ENCODE results near the gene HMGCS1.
"Not testable (repeated sequence)": the region's sequence is repeated elsewhere in the genome, so short reads cannot be mapped to it uniquely, and the experiment has no call there.

HMGCS1 gene

DNA sequence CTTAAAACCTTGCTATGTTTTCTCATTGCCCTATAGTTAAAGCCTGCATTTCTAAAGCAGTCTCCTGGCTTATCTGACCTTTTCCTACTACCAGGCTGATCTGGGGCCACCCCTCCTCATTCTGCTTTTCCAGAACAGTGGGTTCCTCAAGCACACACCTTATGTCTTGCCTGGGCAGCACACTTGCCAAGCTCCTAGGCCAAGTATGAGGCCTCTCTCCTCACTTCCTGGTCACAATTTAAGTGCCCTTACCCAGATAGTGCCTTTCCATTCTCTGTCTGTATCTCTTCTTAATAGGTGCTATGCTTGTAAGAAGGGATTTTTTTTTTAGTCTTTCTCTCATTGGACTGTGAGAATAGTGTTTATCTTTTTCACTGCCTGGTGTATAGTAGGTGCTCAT, 39.7 kb downstream of the HMGCS1 start:
- no peak for DNase-seq (ENCODE audit: low read depth)

DNA sequence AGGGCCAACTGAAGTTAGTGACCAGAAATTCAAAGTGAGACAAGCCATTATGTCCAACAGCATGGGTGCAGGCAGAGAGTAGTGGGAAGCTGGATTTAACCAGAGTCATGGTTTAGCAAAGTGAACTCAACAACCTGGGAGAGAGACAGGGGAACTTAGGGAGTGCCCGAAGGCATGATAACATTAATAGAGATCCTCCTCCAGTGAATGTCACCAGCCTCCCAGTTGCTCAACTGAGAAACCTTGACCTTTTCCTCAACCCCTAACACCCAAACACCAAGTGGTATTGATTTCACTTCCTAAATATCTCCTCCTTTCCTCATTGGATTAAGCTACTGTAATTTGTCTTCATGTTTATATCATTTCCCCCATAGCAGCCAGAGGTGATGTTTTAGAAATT, 42.6 kb downstream of the HMGCS1 start:
- no peak for DNase-seq (ENCODE audit: low read depth)

GRCh38 chr5:43268188-43268820, 44.9 kb downstream of the HMGCS1 start:
- no peak for DNase-seq (ENCODE audit: low read depth)

- not testable (repeated sequence) for DNase-seq (ENCODE audit: low read depth)
These were observed 50.9 kb downstream of the HMGCS1 start for GRCh38 chr5:43262269-43262668.

DNA sequence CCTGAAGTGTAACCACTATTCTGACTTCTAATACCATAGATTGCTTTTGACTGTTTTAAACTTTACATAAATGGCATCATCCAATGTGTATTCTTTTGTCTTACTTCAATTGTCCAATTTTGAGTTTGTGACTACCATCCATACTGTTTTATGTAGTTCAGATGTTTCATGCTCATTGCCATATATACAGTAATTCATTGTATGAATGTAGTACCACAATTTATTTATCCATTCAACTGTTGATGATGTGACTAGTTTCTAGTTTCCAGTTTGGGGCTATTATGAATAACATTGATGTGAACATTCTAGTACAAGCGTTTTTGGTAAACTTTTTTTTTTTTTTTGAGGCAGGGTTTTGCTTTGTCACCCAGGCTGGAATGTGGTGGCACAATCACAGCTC, 55.1 kb downstream of the HMGCS1 start:
- DNase-seq (ENCODE audit: low read depth) = no peak

DNA sequence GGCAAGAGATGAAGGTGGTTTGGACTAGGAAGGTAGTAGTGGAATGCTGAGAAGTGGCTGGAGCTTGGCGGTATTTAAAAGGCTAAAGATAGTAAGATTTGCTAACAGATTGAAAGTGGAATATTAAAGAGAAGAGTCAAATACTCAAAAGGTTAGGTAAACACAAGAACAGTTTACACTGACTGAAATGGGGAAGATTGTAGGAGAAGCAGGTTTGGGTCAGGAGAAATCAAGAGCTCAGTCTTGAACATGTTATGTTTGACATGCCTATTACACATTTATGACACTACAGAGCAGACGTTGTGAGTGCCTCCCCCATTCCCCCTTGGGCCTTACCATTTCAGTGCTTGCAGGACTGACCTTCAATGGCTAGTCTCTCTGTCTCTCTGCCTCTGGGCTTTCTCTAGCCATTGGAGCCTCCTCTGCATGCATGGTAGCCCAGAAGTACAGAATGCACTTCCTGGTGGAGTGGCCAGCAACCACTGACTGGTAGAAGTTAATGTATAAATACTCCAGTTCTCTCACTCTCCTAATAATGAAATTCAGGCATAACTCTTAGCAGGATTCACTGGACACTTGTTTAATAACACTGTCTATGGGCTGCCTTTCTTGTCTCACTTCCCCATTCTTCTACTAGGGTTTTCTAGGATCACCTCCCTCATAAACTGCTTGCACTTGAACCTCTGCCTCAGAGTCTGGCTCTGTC, 56.8 kb downstream of the HMGCS1 start:
- no peak for DNase-seq (ENCODE audit: low read depth)

- no peak for DNase-seq (ENCODE audit: low read depth)
These were observed 57.5 kb downstream of the HMGCS1 start for GRCh38 chr5:43255704-43256103.

DNA sequence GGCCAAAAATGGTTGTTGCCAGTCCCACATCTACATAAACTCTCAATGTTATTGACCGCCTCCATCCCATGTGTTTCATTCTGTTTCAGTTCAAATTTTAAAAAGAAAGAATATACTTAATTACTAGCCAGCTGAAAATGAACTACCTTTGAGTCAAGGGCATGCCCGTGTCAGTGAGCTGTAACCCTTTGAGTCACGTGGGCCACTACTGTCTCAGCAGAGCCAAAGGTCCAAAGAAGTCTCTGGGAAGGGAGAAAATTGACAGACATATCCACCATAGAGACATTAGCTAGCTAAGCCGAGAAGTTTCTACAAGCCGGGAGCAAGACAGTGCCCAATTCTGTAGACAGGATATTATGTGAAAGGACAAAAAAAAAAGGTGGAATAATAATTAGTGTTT, 61.5 kb downstream of the HMGCS1 start:
- DNase-seq (ENCODE audit: low read depth) = no peak

GRCh38 chr5:43245724-43246385, 67.4 kb downstream of the HMGCS1 start:
- DNase-seq (ENCODE audit: low read depth) = no peak

DNA sequence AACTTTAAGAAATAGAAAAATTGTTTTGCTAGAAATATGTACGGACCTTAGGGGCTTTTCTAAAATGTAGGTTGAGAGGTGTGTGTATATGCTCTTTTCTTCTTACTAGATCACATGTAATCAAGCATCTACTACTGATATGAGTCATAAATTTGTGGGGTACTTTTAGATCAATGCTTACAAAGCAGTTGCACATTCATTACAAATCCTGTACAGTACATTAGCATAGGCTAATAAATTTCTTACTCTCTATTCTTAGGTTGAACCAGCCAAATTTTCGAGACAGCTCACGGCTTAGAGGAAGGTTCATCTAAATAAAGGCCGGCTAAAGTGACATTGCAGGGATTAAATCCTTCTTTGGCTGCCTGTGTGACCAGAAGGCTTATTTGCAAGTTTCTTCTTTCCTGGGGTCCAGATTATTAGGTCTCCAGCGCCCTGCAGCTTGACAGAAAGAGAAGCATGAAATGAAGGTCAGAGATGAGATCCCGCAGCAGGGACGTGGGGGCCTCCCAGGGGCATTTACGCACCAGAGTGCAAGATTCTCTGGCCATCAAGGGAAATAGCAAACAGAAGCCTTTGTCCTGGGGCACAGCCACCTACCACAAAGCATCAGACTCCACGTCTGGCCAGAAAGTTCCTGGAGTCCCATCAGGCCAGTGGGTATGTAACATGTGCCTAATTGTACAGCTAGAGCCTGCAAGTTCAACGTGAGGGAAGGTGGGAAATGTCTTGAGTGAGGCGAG, 68.2 kb downstream of the HMGCS1 start:
- no peak for DNase-seq (ENCODE audit: low read depth)

GRCh38 chr5:43243270-43243669, 69.9 kb downstream of the HMGCS1 start:
- no peak for DNase-seq (ENCODE audit: low read depth)

- no peak for DNase-seq (ENCODE audit: low read depth)
These were observed 71.0 kb downstream of the HMGCS1 start for GRCh38 chr5:43242196-43242595.

Measured in T-helper 22 cell (primary cell).